ENCODE measurements around the gene GPR50.

DNA sequence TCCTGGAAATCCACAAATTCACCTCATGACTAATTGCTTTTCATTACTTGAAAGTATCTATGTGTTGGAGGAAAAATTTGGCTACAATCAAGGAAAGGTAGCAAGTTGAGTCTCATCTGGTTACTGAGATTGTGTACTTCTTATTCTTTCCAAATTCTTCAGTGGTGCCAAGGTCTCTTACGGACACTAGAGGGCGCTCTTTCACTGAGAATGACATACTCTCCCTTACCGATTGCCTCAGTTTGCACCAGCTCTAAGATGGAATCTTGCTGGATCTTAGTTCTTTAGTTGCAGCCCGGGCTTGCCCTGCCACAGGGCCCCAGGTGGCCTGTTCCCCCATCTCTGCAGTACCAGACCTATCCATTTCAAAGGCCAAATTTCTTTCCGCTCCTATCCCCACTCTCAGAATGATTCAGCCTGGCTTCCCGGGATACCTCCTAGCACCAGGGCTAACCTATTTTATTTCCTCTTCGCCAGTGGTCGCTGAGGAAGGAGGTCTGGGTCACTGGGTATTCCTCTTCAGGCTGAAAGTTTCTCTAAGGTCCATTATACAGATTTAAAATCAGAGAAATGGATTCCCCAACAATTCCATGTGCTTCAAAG is 24.6 kb upstream of the GPR50 start:
- TF ChIP-seq, protein P1, sequence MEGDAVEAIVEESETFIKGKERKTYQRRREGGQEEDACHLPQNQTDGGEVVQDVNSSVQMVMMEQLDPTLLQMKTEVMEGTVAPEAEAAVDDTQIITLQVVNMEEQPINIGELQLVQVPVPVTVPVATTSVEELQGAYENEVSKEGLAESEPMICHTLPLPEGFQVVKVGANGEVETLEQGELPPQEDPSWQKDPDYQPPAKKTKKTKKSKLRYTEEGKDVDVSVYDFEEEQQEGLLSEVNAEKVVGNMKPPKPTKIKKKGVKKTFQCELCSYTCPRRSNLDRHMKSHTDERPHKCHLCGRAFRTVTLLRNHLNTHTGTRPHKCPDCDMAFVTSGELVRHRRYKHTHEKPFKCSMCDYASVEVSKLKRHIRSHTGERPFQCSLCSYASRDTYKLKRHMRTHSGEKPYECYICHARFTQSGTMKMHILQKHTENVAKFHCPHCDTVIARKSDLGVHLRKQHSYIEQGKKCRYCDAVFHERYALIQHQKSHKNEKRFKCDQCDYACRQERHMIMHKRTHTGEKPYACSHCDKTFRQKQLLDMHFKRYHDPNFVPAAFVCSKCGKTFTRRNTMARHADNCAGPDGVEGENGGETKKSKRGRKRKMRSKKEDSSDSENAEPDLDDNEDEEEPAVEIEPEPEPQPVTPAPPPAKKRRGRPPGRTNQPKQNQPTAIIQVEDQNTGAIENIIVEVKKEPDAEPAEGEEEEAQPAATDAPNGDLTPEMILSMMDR (IDR thresholded peaks at IDR 0.05 in 4 of 5, conservative IDR thresholded peaks at IDR 0.05 in 1 of 5), result peak; percentile 41 to 71 (median 55)
- TF ChIP-seq POLR2A (IDR thresholded peaks at IDR 0.05), result no peak
